Transverse colon (tissue), 4 donors: ENCODE results near the gene PRPH. TPM values are rescaled to one million over a fixed set of nuclear protein-coding genes. Genes with fewer than 3 reads are reported as not detected.

Experiments
- DNase-seq: peaks from one replicate; pipeline ENCODE4 v3.0.0-alpha.2; 2019
- H3K27ac ChIP-seq, 4 donors: fragments of 200-600 bp; sonication (generic); 2 replicates each; pipeline ENCODE4 v1.5.1; 2016 to 2018; ENCODE audit warnings: inconsistent platforms in 4 of 4
- H3K27me3 ChIP-seq: fragments of 200-600 bp; sonication (generic); 2 replicates; pipeline ENCODE4 v1.5.1; 2017; ENCODE audit warnings: inconsistent platforms
- H3K36me3 ChIP-seq, 4 donors: fragments of 200-600 bp; sonication (generic); 2 replicates each; pipeline ENCODE4 v1.5.1; 2017 to 2019; ENCODE audit warnings: inconsistent platforms in 4 of 4
- H3K4me1 ChIP-seq, 4 donors: fragments of 200-600 bp; sonication (generic); 2 replicates each; pipeline ENCODE4 v1.5.1; 2017 to 2020; ENCODE audit warnings: inconsistent platforms in 4 of 4
- H3K4me3 ChIP-seq, 4 donors: fragments of 200-600 bp; sonication (generic); 1 replicate in 1 of 4; 2 replicates in 3 of 4; pipeline versions ENCODE4 v1.5.1 to v1.6.1; 2017 to 2019; ENCODE audit warnings: inconsistent platforms in 4 of 4
- H3K9me3 ChIP-seq, 2 donors: fragments of 200-600 bp; sonication (generic); 2 replicates each; pipeline ENCODE4 v1.5.1; 2017 to 2019; ENCODE audit warnings: inconsistent platforms in 2 of 2
- CTCF ChIP-seq, 5 experiments: fragments of 200-600 bp in 3 of 5; fragments of 450-650 bp in 2 of 5; sonication (generic) in 3 of 5; IDR thresholded peaks; 1 replicate in 2 of 5; 2 replicates in 3 of 5; pipeline ENCODE4 v1.5.1; 2016 to 2017; ENCODE audit warnings: antibody characterized with exemption in 5 of 5, inconsistent platforms in 3 of 5, mild to moderate bottlenecking in 2 of 5, moderate library complexity in 1 of 5
- EP300 ChIP-seq: sonication (generic); formaldehyde crosslinking; IDR thresholded peaks from one replicate; pipeline ENCODE4 v1.6.1; 2017; ENCODE audit warnings: antibody characterized with exemption, low read depth
- POLR2A ChIP-seq: fragments of 450-650 bp; IDR thresholded peaks from one replicate; pipeline ENCODE4 v1.6.1; 2016; ENCODE audit warnings: antibody characterized with exemption, mild to moderate bottlenecking, moderate library complexity
- POLR2AphosphoS5 ChIP-seq, 3 donors: sonication (generic); formaldehyde crosslinking; IDR thresholded peaks; one replicate each; pipeline ENCODE4 v1.6.1; 2016; ENCODE audit warnings: antibody characterized with exemption in 3 of 3
- WGBS, 2 donors: methylation state at CpG; one replicate each; pipeline ENCODE4 v1.1.5; 2018; ENCODE audit warnings: low coverage in 1 of 2; 5-methylcytosine and 5-hydroxymethylcytosine counted together
- in situ Hi-C, 4 donors: fragments of 200-750 bp; cut with MboI; loops; one replicate each; pipeline versions ENCODE4 v1.15.0 to v1.15.1; 2017; ENCODE audit warnings: low sequenced_read_pairs in 3 of 4, low pct_ligation_motif_present in 1 of 4, low pct_unique_long_range_greater_than_20kb in 1 of 4
- intact Hi-C: fragments of 100-400 bp; cut with DNase I; formaldehyde crosslinking; loops from one replicate; pipeline ENCODE4 v1.15.1; 2023; ENCODE audit warnings: low total_unique reads
- total RNA-seq, 4 donors: library from RNA; depleted of rRNA; stranded (reverse); fragments of >200 nt; gene quantifications; one replicate each; pipeline ENCODE4 v1.1.0, GENCODE V29; 2016

PRPH gene
- total RNA-seq, 4 donors from 2014 or later: 7.9 to 18.7 (median 10.5) TPM

DNA sequence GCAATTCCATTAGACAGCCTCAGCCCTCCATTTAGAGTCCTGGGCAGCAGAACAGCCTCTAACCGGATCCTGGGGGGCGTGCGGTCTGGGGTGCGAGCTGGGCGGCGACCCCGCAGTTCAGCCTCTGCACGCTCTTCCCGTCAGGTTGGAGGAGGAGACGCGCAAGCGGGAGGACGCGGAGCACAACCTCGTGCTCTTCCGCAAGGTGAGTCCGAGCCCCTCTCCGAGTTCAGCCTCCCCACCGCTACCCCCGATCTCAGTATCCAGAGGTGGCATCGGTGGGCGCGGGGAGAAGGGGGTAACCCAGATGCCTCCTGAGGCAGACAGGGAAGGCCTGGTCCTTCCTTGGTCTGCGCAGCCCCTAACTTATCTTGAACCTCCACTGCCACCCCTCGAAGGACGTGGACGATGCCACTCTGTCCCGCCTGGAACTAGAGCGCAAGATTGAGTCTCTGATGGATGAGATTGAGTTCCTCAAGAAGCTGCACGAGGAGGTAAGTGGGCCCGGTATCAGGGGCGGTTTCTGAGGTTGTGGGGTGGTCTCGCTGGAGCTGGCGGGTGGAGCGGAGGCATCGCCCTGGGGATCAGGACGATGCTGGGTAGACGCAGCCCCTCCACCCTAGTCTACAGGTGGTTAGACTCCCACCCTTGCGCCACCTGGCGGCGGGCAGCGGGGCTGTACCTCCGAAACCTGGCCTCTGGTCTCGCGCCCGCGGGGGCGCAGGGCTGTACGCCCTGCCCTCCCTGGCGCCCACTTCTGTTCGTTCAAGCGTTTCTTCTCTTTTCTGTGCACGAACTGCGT is 1.3 kb downstream of the PRPH start:
- in situ Hi-C loops: no loop called here
- peak; percentile 66 for DNase-seq
- H3K4me3 ChIP-seq: peak overlapping the region in 1 of 4 donors; percentile 27
- H3K27ac ChIP-seq: no peak overlapping the region
- intact Hi-C loops: no loop called here
- WGBS, 2 donors: 20 to 34% methylated on average over 3 to 52 of the region's 54 CpGs
- H3K27me3 ChIP-seq: peaks cover 72% of the 10 kb centered on the region
- TF ChIP-seq CTCF (IDR thresholded peaks at IDR 0.05) (peak; percentile 66 to 82 (median 78)), POLR2A (no peak), POLR2AphosphoS5 (IDR thresholded peaks at IDR 0.05) (no peak), EP300 (no peak)
- no peaks in the 10 kb centered on the region for H3K36me3 ChIP-seq
- no peaks in the 10 kb centered on the region for H3K9me3 ChIP-seq
- peaks cover 12 to 33% (median 28%) of the 10 kb centered on the region in 4 donors for H3K4me1 ChIP-seq

DNA sequence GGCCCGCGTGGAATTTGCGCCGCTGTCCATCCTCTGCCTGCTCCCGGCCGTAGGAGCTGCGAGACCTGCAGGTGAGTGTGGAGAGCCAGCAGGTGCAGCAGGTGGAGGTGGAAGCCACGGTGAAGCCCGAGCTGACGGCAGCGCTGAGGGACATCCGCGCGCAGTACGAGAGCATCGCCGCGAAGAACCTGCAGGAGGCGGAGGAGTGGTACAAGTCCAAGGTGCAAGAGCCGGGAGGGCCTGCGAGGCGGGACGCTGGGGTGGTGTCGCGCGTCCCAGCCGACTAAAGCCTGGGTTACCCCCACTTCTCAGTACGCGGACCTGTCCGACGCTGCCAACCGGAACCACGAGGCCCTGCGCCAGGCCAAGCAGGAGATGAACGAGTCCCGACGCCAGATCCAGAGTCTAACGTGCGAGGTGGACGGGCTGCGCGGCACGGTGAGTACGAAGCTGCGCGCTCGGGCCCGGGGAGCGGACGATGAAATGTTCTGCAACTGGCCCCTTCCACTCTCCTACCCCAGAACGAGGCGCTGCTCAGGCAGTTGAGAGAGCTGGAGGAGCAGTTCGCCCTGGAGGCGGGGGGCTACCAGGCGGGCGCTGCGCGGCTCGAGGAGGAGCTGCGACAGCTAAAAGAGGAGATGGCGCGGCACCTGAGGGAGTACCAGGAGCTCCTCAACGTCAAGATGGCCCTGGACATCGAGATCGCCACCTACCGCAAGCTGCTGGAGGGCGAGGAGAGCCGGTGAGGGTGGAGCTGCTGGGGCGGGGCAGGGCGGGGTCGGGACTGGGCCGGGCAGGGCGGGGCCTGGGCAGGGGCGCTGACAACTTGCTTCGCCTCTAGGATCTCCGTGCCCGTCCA is 2.1 kb downstream of the PRPH start:
- Histone ChIP-seq H3K27me3 (peaks cover 79% of the 10 kb centered on the region), H3K9me3 (no peaks in the 10 kb centered on the region), H3K36me3 (no peaks in the 10 kb centered on the region), H3K27ac (no peak overlapping the region), H3K4me1 (peaks cover 12 to 33% (median 28%) of the 10 kb centered on the region in 4 donors), H3K4me3 (peak overlapping the region in 2 of 4 donors; percentile 18 to 27)
- in situ Hi-C loops (no loop called here), intact Hi-C loops (no loop called here)
- TF ChIP-seq POLR2A (no peak), CTCF (IDR thresholded peaks at IDR 0.05) (peak in 4 of 5 experiments; percentile 6 to 42 (median 20))
- peak; percentile 63 for DNase-seq
- WGBS, 2 donors: 0 to 1% methylated on average over 2 to 59 of the region's 77 CpGs

GRCh38 chr12:49297695-49298060 is 2.7 kb downstream of the PRPH start:
- no peak for DNase-seq
- intact Hi-C loops: no loop called here
- WGBS, 2 donors: 31 to 33% methylated on average over 3 to 8 of the region's 8 CpGs
- TF ChIP-seq POLR2A: no peak
- no peak for TF ChIP-seq POLR2AphosphoS5 (IDR thresholded peaks at IDR 0.05)
- TF ChIP-seq CTCF (IDR thresholded peaks at IDR 0.05): no peak
- no peak for TF ChIP-seq EP300
- Histone ChIP-seq H3K4me3 (peak overlapping the region in 2 of 4 donors; percentile 18 to 27), H3K4me1 (peaks cover 12 to 33% (median 28%) of the 10 kb centered on the region in 4 donors), H3K9me3 (no peaks in the 10 kb centered on the region), H3K27ac (no peak overlapping the region), H3K27me3 (peaks cover 85% of the 10 kb centered on the region), H3K36me3 (no peaks in the 10 kb centered on the region)
- in situ Hi-C loops: no loop called here

- WGBS, 2 donors: 33% methylated on average over 6 of the region's 6 CpGs; no CpG with 5 or more reads in 1 of the 2 donors
- H3K4me1 ChIP-seq: peaks cover 12 to 29% (median 24%) of the 10 kb centered on the region in 4 donors
- in situ Hi-C loops: no loop called here
- no peak overlapping the region for H3K4me3 ChIP-seq
- TF ChIP-seq EP300: no peak
- peak in 2 of 5 experiments; percentile 12 to 14 for TF ChIP-seq CTCF (IDR thresholded peaks at IDR 0.05)
- peaks cover 90% of the 10 kb centered on the region for H3K27me3 ChIP-seq
- intact Hi-C loops: no loop called here
- DNase-seq: peak; percentile 18
- no peaks in the 10 kb centered on the region for H3K9me3 ChIP-seq
- no peak overlapping the region for H3K27ac ChIP-seq
- no peaks in the 10 kb centered on the region for H3K36me3 ChIP-seq
Observed at GRCh38 chr12:49298160-49298559, 3.2 kb downstream of the PRPH start.
